Bronchial epithelial cell (primary cell): Measurements from ENCODE around the gene ATG16L1. TPM values are rescaled to one million over a fixed set of nuclear protein-coding genes. Genes with fewer than 3 reads are reported as not detected.

Source experiments
- DNase-seq: peaks from one replicate; pipeline ENCODE4 v3.0.0-alpha.2; 2010; ENCODE audit warnings: low read depth
- FAIRE-seq: peaks from 2 replicates; lab custom pipeline; 2011; peaks lifted over from hg19 to GRCh38; lab: Jason Lieb, UNC
- H3K27me3 ChIP-seq: 2 replicates; pipeline ENCODE4 v1.5.1; 2011; ENCODE audit warnings: low read length; ENCODE audit not compliant: control insufficient read depth, insufficient read depth
- H3K36me3 ChIP-seq: 2 replicates; pipeline ENCODE4 v1.5.1; 2011; ENCODE audit warnings: low read length; ENCODE audit not compliant: control insufficient read depth, insufficient read depth
- H3K4me3 ChIP-seq: 2 replicates; pipeline ENCODE4 v1.5.1; 2011; ENCODE audit warnings: mild to moderate bottlenecking, low read depth, low read length, control low read depth
- CTCF ChIP-seq: IDR thresholded peaks from 2 replicates; pipeline ENCODE4 v1.5.1; 2011; ENCODE audit warnings: mild to moderate bottlenecking, moderate library complexity, low read length, control low read depth, inconsistent platforms; ENCODE audit not compliant: insufficient read depth, severe bottlenecking
- total RNA-seq: library from RNA; depleted of rRNA; stranded (reverse); fragments of >200 nt; gene quantifications from 2 replicates; pipeline ENCODE4 v1.2.1, GENCODE V29; 2014

The ATG16L1 gene
- total RNA-seq, 1 donor from 2014 or later = 36.6 TPM

- Histone ChIP-seq H3K36me3 (peaks cover 28% of the 10 kb centered on the region), H3K4me3 (no peak overlapping the region), H3K27me3 (no peaks in the 10 kb centered on the region)
- TF ChIP-seq CTCF = no peak
- DNase-seq (no peak), FAIRE-seq (no peak)
Measured at GRCh38 chr2:233262562-233262961, 11.1 kb downstream of the ATG16L1 start.

DNA sequence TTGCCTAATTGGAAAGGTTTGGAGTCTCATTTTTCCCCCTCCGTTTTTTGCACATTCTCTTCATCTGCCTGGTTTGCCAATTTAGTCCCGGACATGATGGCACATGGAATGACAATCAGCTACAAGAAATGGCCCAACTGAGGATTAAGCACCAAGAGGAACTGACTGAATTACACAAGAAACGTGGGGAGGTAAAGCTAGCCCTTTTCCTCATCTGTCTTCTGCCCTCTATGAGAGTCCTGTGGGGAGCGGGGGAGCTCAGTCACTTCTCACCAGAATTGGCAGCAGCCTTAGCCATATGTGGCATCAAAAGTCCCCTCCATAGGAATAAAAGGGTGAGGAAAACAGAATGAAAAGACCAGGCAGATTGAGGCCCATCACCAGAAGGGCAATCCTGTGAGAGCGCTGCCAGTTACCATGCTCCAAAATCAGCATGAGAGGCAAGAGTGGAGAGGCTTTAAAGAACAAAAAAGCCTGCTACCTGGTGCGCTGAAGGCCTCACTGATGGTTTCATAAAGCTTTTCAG is 11.6 kb downstream of the ATG16L1 start:
- FAIRE-seq (no peak), DNase-seq (no peak)
- Histone ChIP-seq H3K4me3 (no peak overlapping the region), H3K36me3 (peaks cover 32% of the 10 kb centered on the region), H3K27me3 (no peaks in the 10 kb centered on the region)
- TF ChIP-seq CTCF = no peak

- no peak overlapping the region for H3K4me3 ChIP-seq
- no peak for FAIRE-seq
- peaks cover 29% of the 10 kb centered on the region for H3K36me3 ChIP-seq
- no peaks in the 10 kb centered on the region for H3K27me3 ChIP-seq
- DNase-seq = no peak
- TF ChIP-seq CTCF = no peak
Measured at GRCh38 chr2:233264667-233265066, 13.2 kb downstream of the ATG16L1 start.

DNA sequence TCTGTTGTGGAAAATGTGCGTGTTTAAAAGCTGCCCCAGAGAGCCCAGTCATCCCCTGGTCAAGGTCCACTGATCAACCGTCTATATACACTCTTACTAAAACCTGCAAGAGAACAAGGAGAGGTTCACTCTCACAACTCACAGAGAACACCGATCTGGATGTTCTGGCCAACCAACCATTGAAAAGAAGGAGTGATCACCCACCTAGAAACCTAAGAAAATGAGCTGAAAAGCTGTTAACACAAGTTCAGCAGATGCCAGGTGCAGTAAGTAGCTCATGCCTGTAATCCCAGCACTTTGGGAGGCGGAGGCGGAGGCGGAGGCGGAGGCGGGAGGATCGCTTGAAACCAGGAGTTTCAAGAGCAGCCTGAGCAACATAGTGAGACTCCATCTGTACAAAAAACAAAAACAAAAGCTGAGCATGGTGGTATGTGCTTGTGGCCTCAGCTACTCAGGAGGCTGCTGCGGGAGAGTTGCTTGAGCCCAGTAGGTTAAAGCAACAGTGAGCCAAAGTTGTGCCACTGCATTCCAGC is 14.5 kb downstream of the ATG16L1 start:
- H3K36me3 ChIP-seq = peaks cover 28% of the 10 kb centered on the region
- no peak overlapping the region for H3K4me3 ChIP-seq
- H3K27me3 ChIP-seq = no peaks in the 10 kb centered on the region
- FAIRE-seq (no peak), DNase-seq (no peak)
- no peak for TF ChIP-seq CTCF

DNA sequence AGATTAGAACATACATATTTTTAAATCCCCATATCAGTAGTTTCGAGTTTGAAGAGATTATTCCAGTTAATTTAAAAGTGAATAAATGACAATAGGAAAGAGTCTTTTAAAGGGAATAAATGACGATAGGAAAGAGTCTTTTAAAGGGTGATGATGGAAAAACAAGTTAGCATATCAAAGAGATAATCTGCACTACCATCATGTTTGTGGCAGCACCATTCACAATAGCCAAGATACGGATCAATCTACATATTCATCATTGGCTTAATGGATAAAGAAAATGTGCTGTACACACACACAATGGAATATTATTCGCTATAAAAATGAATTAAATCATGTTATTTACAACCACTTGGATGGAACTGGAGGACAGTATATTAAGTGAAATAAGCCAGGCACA is 15.0 kb downstream of the ATG16L1 start:
- no peak for FAIRE-seq
- no peaks in the 10 kb centered on the region for H3K27me3 ChIP-seq
- no peak for TF ChIP-seq CTCF
- no peak for DNase-seq
- H3K36me3 ChIP-seq = peaks cover 28% of the 10 kb centered on the region
- H3K4me3 ChIP-seq = no peak overlapping the region

DNA sequence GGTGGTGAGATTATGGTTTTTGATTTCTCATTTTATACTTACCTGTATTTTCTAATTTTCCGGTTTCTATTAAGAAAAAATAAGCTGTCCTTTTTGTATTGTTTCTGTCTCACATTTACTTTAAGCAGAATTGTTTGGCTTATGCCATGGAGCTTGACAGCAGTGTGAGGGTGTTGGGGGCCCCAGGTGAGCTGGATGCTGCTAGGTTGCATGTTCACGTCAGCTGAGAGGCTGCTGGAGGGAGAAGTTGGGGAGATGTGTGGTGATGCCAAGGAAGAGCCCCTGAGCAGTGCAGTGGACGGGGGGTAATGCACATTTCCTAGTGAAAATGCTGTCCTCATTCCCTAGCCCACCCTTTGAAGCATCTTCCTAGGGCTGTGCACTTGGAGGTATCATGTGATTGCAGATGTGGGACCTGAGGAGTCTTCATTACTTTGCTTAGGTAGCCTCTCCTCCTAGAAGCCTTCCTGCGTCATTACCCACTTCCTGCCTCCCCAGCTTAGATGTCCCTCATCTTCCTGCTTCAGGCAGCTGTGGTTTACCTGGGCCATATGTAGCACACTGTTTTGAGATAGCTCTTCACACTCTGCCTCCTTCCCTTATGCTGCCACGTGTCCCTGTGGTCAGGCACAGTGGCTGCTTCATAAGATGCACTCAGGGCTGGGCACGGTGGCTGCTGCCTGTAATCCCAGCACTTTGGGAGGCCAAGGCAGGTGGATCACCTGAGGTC is 16.2 kb downstream of the ATG16L1 start:
- TF ChIP-seq CTCF = no peak
- DNase-seq = no peak
- Histone ChIP-seq H3K4me3 (no peak overlapping the region), H3K36me3 (peaks cover 21% of the 10 kb centered on the region), H3K27me3 (no peaks in the 10 kb centered on the region)
- FAIRE-seq = no peak
